GM12875 (cell line): ENCODE measurements around the gene RFLNA.

Experiments
- H3K4me3 ChIP-seq: one replicate; pipeline ENCODE4 v1.5.1; 2011; ENCODE audit warnings: low read depth, low read length, control low read depth
- CTCF ChIP-seq: IDR thresholded peaks from 2 replicates; pipeline ENCODE4 v1.5.1; 2011; ENCODE audit warnings: low read depth, mild to moderate bottlenecking, control low read depth, inconsistent platforms, low read length, moderate library complexity, borderline replicate concordance; ENCODE audit not compliant: insufficient read depth

Gene RFLNA

GRCh38 chr12:124259154-124260066, 35.5 kb upstream of the RFLNA start:
- TF ChIP-seq CTCF, result no peak
- no peak overlapping the region for H3K4me3 ChIP-seq

- no peak for TF ChIP-seq CTCF
- H3K4me3 ChIP-seq, result no peak overlapping the region
These were observed 33.0 kb upstream of the RFLNA start for GRCh38 chr12:124261885-124262284.

- TF ChIP-seq CTCF, result no peak
- no peak overlapping the region for H3K4me3 ChIP-seq
These were observed 30.7 kb upstream of the RFLNA start for GRCh38 chr12:124264089-124264795.

GRCh38 chr12:124264879-124265278, 30.0 kb upstream of the RFLNA start:
- no peak overlapping the region for H3K4me3 ChIP-seq
- TF ChIP-seq CTCF, result no peak

- TF ChIP-seq CTCF, result no peak
- no peak overlapping the region for H3K4me3 ChIP-seq
These were observed 27.6 kb upstream of the RFLNA start for GRCh38 chr12:124267205-124267778.

- no peak for TF ChIP-seq CTCF
- H3K4me3 ChIP-seq, result no peak overlapping the region
These were observed 24.2 kb upstream of the RFLNA start for GRCh38 chr12:124270671-124271070.
